ENCODE results near the gene EMP2.

The EMP2 gene

DNA sequence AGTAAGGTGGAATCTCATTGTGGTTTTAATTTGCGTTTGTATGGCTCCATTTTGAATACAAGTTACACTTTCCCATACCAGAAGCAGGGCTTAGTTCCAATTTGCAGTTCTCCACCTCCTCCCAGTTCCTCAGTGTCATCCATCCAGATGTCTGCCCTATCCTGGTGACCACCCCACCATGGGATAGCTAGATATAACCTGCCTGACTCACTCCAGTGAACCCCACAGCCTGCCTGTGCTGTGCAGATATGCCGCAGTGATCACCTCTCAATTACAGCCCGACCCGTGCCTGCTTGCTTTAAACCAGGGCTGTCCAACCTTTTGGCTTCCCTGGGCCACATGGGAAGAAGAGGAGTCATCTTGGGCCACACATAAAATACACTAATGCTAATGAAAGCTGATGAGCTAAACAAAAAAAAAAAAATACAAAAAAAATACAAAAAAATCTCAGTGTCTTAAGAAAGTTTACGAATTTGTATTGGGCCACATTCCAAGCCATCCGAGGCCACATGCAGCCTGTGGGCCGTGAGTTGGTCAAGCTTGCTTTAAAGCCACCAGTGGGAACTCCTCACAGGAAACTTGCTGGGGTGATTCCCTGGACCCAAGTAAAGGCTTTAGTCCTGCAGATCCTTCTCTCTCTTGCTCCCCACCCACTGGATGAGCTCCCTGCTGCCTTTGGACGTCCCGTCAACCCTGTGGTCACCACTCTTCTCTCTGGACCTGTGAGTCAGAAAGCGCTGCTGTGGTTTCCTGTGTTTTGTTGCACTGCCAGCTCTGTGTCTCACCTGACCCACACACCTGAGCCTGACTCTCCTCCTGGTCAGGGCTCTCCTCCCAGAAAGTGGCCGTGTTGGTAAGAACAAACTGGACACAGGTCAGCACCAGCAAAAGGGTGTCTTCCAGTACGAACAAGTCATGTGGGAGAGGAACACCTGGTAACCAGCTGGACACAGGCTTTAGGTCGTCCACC lies 83.0 kb downstream of the EMP2 start:
- Mint-ChIP-seq H3K36me3 (no peaks in the 10 kb centered on the region), H3K27me3 (no peaks in the 10 kb centered on the region), H3K27ac (no peak overlapping the region), H3K9me3 (peaks cover 14% of the 10 kb centered on the region), H3K4me1 (no peaks in the 10 kb centered on the region), H3K4me3 (no peak overlapping the region)
- peak; percentile 43 for DNase-seq
- CTCF ChIA-PET: no interaction called here

DNA sequence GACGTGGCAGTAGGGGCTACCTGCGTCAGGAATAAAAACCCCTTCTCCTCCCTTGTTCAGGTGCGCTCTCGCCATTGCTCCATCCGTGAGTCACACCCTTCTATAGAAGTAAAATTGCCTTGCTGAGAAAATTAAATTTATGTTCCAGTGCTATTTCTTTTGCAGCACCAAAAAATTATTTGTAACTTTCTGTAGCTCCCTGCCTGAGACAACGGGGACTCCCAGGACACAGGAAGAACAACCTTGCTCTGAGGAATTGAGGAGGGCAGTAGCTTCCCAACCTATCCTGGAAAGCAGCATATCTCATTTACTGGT lies 85.4 kb downstream of the EMP2 start:
- Mint-ChIP-seq H3K27me3 (peaks cover 3% of the 10 kb centered on the region), H3K9me3 (peaks cover 14% of the 10 kb centered on the region), H3K4me1 (no peaks in the 10 kb centered on the region), H3K27ac (no peak overlapping the region), H3K4me3 (no peak overlapping the region), H3K36me3 (no peaks in the 10 kb centered on the region)
- DNase-seq: no peak
- CTCF ChIA-PET: interaction anchor here (0.5 kb wide), 1 partner anchor 9 kb away, joined by 4 read pairs; no protein-coding TSS in a partner anchor

DNA sequence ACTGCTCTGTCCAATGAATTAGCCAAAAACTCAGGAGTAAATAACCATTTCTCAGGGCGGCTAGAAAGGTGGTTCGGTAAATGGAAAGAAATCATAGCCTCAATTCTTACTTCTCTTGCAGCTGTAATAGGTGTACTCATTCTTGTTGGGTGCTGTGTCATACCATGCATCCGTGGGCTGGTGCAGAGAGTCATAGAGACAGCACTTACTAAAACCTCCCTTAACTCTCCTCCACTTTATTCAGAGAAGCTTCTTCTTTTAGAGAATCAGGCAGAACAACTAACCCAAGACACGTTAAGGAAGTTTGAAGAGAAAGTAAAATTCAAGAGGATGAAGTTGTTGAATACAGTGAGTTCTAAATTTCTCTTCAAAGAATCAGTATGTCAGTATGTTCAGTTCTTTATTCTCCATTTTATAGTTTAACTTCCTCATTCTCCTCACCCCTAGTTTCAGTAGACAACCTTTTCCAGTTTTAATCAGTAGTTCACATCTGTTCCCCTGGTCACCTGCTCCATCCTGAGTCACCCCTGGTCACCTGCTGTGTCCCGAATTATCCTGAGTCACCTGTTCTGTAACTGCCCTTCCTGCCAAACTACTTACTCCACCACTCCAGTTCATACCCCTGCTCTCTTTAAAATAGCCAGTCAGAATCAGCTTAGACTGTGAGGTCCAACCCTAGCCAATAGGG lies 85.9 kb downstream of the EMP2 start:
- no peaks in the 10 kb centered on the region for H3K36me3 Mint-ChIP-seq
- H3K27me3 Mint-ChIP-seq: peaks cover 3% of the 10 kb centered on the region
- no peak overlapping the region for H3K27ac Mint-ChIP-seq
- no peak for DNase-seq
- H3K9me3 Mint-ChIP-seq: peaks cover 14% of the 10 kb centered on the region
- no peaks in the 10 kb centered on the region for H3K4me1 Mint-ChIP-seq
- H3K4me3 Mint-ChIP-seq: no peak overlapping the region
- CTCF ChIA-PET: interaction anchor here (0.5 kb wide), 1 partner anchor 10 kb away, joined by 4 read pairs; no protein-coding TSS in a partner anchor

GRCh38 chr16:10493276-10493675 lies 87.1 kb downstream of the EMP2 start:
- Mint-ChIP-seq H3K4me3 (no peak overlapping the region), H3K27me3 (peaks cover 3% of the 10 kb centered on the region), H3K36me3 (no peaks in the 10 kb centered on the region)

GRCh38 chr16:10490141-10490540 lies 90.3 kb downstream of the EMP2 start:
- no peak for DNase-seq
- no peaks in the 10 kb centered on the region for H3K4me1 Mint-ChIP-seq
- CTCF ChIA-PET: interaction anchor here (1.1 kb wide), 1 partner anchor 25 kb away, joined by 3 read pairs; no protein-coding TSS in a partner anchor
- peaks cover 18% of the 10 kb centered on the region for H3K9me3 Mint-ChIP-seq
- H3K36me3 Mint-ChIP-seq: peaks cover 3% of the 10 kb centered on the region
- H3K27me3 Mint-ChIP-seq: peaks cover 3% of the 10 kb centered on the region
- no peak overlapping the region for H3K27ac Mint-ChIP-seq
- no peak overlapping the region for H3K4me3 Mint-ChIP-seq

More at GRCh38 chr16:10493276-10493675, 87.1 kb downstream of the EMP2 start:
- H3K27ac Mint-ChIP-seq: no peak overlapping the region
- no peaks in the 10 kb centered on the region for H3K4me1 Mint-ChIP-seq
- CTCF ChIA-PET: interaction anchor here (1.7 kb wide), 1 partner anchor 22 kb away, joined by 4 read pairs; no protein-coding TSS in a partner anchor
- DNase-seq: no peak
- peaks cover 14% of the 10 kb centered on the region for H3K9me3 Mint-ChIP-seq

DNA sequence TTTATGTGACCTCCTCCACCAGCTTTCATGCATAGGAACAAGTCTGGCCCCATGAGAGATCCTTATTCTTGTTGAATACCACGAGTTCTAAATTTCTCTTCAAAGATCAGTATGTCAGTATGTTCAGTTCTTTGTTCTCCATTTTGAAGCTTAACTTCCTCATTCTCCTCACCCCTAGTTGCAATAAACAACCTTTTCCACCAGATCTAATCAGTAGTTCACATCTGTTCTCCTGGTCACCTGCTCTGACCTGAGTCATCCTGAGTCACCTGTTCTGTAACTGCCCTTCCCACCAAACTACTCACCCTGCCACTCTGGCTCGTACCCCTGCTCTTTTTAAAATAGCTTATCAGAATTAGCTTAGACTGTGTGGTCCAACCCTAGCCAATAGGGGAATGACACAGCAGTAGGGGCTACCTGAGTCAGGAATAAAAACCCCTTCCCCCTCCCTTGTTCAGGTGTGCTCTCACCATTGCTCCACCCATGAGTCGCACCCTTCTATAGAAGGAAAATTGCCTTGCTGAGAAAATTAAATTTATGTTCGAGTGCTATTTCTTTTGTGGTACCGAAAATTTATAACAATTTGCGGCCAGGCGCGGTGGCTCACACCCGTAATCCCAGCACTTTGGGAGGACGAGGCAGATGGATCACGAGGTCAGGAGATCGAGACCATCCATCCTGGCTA lies 94.6 kb downstream of the EMP2 start:
- H3K27me3 Mint-ChIP-seq: no peaks in the 10 kb centered on the region
- CTCF ChIA-PET: no interaction called here
- no peak overlapping the region for H3K27ac Mint-ChIP-seq
- no peak overlapping the region for H3K4me3 Mint-ChIP-seq
- H3K36me3 Mint-ChIP-seq: peaks cover 26% of the 10 kb centered on the region
- peaks cover 18% of the 10 kb centered on the region for H3K9me3 Mint-ChIP-seq
- no peak for DNase-seq
- no peaks in the 10 kb centered on the region for H3K4me1 Mint-ChIP-seq

DNA sequence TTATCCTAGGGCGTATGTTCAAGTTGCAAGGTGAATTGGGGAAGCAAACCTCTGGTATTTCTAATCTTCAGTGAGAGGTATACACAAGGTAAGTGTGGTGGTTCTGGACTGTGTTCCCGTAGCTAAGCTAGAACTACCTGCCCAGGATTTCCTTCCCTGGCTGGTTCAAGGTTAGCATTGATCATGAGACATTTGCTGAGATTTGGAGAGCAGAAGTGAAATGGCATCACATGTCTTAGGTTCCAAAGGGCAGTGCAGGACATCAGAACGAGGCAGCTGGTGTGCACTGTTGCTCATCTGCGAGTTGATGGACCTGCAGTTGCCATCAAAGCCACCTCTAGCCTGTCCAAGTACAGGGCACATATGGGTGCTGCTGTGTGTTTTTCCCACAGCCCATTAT lies 95.2 kb downstream of the EMP2 start:
- peaks cover 18% of the 10 kb centered on the region for H3K9me3 Mint-ChIP-seq
- H3K27ac Mint-ChIP-seq: no peak overlapping the region

DNA sequence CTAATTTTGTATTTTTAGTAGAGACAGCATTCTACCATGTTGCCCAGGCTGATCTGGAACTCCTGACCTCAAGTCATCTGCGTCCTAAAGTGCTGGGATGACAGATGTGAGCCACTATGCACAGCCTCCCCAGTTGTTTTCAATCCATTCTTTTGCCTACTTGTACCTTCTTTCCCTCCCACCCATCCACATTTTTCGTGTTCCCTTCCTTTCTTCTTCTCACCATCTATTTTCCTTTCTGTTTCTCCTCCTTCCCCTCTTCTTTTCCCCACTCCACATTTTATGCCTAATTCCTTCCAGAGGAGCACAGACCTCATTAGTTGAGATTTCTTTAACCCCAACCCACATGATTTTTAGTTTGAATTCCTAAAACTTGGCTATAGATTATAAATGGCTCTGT lies 100.2 kb downstream of the EMP2 start:
- peaks cover 19% of the 10 kb centered on the region for H3K9me3 Mint-ChIP-seq
- H3K36me3 Mint-ChIP-seq: peaks cover 41% of the 10 kb centered on the region
- no peak overlapping the region for H3K4me3 Mint-ChIP-seq
- H3K27me3 Mint-ChIP-seq: no peaks in the 10 kb centered on the region
- no peak for DNase-seq
- no peak overlapping the region for H3K27ac Mint-ChIP-seq
- no peaks in the 10 kb centered on the region for H3K4me1 Mint-ChIP-seq
- CTCF ChIA-PET: no interaction called here

More for the DNA sequence above, 95.2 kb downstream of the EMP2 start:
- no peak for DNase-seq
- Mint-ChIP-seq H3K4me1 (no peaks in the 10 kb centered on the region), H3K36me3 (peaks cover 30% of the 10 kb centered on the region), H3K27me3 (no peaks in the 10 kb centered on the region), H3K4me3 (no peak overlapping the region)
- CTCF ChIA-PET: no interaction called here

Data from activated naive CD4-positive, alpha-beta T cell treated with anti-CD3 and anti-CD28 coated beads, Interleukin-2, amount 10 ng/mL, durations not matched to agents 7 days and 5 days (primary cell).